Measurements from ENCODE around the gene CKB.
"Not testable (repeated sequence)": the region's sequence is repeated elsewhere in the genome, so short reads cannot be mapped to it uniquely, and the experiment has no call there.

The CKB gene

DNA sequence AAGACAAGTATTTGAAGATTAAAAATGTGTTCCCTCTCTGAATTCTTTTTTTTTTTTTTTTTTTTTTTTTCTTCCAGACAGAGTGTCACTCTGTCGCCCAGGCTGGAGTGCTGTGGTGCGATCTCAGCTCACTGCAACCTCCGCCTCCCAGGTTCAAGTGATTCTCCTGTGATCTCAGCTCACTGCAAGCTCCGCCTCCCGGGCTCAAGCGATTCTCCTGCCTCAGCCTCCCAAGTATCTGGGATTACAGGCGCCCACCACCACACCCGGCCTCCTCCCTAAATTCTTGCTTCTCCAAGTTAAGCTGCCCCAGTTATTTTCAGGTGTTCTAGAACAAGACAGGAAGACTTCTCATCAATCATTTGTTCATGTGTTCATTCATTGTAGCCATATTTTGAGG is 10.4 kb downstream of the CKB start:
- not testable (repeated sequence) for DNase-seq (ENCODE audit: low read depth in 2 of 2)

DNA sequence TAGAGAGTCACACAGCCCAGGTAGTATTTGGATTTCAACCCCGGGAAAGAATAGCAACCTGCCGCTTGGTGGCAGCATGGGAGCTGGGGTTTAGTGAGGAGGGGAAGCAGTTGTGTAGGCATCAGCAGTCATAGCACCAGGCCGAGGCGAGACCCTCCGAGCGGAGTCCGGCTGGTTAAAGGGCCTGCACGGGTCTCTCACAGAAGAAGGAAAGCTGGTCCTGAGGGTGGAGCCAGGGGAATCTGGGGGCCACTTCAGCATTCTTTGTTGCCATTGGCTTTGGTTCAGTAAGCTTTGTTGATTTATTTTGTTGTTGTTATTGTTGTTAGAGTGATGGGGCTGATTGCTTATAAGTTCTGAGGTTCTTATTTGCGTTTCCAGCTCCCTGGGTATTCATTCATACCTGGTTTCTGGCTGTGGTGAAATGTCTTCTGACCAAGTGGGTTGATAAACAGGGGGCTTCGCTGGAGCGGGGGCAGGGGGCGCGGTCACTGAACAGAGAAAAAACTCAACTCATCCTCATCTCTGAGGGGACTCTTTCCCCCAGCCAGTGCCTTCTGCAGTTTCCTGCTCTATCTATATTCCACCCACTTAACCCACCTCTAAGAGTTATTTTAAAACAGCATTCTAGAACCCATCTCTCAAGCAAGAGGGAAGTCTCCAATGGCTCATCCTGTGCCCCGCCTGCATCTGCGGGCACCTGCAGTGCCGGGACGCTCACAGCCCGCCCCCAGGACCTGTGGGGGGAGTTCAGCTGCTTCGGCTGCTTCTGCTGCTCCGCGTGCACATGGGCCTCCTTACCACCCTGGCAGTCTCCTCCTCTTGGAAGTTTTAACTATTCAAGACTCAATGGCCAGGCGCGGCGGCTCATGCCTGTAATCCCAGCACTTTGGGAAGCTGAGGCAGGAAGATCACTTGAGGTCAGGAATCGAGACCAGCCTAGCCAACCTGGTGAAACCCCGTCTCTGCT is 11.6 kb downstream of the CKB start:
- no peak for DNase-seq (ENCODE audit: low read depth in 2 of 2)

DNA sequence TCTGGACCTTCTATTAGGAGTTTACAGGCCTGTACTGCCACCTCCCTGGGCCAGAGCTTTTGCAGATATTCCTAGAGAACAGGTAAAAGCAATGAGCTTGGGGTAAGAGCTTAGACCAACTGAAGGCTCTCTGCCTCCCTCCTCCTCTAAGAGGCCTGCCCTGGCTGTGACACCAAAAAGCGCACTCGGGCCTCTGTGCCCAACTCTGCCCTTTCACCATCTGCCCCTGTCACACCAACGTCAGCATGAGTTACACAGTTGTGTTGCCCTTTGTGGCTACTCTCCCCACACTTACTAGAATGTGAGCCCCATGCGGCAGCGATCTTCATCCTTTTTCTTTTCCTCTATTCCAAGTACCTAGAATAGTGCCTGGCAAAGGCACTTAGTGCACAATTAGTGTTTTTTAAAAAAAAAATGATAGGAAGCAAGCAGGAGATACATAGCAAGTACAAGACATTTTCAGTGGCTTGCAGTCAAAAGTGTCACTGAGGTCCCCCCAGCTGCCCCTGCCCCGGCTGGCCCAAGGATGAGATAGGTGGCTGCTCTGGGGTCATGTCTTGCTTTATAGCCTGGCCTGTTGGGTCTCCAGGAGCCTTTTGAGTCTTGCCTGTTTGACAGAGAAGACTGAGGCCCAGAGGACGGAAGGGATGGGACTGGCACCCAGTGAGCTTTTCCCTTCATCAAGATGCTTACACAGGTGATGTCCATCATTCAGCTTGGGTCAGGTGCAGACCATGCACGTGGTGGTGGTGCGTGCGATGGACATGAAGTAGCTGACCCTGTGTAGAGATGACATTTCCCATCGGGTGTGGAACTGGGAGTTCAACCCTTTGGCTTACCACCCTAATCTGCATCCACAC is 12.5 kb downstream of the CKB start:
- no peak for DNase-seq (ENCODE audit: low read depth in 2 of 2)

- DNase-seq (ENCODE audit: low read depth in 2 of 2) = no peak
Observed at GRCh38 chr14:103508521-103509329, 13.9 kb downstream of the CKB start.

DNA sequence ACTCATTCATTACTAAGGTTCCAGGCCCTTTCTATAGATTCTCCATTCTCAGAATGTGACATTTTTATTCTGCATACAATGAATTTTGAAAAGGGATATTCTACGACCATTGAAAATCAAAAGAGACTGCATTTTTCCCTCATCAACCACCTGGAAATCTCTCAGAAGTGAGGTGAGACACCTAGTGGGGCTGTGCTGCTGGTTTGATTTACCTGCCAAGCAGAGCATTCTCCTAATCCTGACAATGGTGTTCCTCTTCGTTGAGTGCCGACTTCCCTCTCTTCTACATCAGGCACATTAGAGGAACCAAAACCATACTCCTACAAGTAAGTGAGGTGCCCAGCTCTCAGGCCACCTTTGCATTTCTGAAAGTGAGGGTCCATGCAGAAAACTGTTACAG is 14.9 kb downstream of the CKB start:
- no peak for DNase-seq (ENCODE audit: low read depth in 2 of 2)

GRCh38 chr14:103504991-103505565 is 17.6 kb downstream of the CKB start:
- no peak for DNase-seq (ENCODE audit: low read depth in 2 of 2)

DNA sequence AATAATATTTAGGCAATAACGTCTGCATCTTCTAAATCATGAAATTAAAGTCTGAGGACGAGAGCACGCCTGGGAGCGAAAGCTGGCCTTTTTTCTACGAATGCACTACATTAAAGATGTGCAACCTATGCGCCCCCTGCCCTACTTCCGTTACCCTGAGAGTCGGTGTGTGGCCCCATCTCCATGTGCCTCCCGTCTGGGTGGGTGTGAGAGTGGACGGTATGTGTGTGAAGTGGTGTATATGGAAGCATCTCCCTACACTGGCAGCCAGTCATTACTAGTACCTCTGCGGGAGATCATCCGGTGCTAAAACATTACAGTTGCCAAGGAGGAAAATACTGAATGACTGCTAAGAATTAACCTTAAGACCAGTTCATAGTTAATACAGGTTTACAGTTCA is 19.3 kb downstream of the CKB start:
- DNase-seq (ENCODE audit: low read depth in 2 of 2) = no peak

- no peak for DNase-seq (ENCODE audit: low read depth in 2 of 2)
Observed at GRCh38 chr14:103502877-103503276, 19.8 kb downstream of the CKB start.

DNA sequence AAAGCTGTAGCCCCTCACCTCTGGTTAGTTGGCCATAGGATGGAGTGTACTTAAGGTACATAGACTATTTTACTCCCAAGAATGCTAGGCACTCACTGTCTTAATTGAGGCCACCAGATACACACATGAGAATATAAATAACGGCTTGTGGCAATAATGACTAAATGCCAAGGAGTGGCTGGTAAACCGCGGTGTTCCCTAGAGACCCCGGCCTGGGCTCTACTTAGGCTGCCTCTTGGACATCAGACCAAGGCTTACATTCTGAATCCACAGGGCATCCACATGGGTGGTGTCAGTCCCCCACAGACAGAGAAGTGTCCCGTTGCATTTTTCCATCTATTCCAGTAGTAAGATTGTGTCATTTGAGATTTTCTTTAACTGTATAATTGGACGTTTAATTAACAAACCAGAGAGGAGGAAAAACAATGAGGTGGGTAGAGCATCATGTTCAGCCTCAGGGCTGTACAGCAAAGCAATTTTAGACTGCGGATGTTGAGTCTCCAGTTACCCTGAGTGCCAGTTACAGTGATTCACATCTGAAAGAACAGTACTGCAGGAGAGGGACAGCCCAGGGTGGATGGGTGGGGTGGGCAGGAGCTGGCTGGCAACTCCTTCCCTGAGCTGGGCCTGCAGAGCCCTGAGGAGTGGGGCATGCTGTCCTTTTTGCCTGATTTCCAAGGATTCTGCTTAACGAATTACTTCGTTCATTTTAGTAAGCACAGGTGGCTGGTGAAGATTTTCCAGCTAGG is 20.5 kb downstream of the CKB start:
- DNase-seq (ENCODE audit: low read depth in 2 of 2) = no peak

DNA sequence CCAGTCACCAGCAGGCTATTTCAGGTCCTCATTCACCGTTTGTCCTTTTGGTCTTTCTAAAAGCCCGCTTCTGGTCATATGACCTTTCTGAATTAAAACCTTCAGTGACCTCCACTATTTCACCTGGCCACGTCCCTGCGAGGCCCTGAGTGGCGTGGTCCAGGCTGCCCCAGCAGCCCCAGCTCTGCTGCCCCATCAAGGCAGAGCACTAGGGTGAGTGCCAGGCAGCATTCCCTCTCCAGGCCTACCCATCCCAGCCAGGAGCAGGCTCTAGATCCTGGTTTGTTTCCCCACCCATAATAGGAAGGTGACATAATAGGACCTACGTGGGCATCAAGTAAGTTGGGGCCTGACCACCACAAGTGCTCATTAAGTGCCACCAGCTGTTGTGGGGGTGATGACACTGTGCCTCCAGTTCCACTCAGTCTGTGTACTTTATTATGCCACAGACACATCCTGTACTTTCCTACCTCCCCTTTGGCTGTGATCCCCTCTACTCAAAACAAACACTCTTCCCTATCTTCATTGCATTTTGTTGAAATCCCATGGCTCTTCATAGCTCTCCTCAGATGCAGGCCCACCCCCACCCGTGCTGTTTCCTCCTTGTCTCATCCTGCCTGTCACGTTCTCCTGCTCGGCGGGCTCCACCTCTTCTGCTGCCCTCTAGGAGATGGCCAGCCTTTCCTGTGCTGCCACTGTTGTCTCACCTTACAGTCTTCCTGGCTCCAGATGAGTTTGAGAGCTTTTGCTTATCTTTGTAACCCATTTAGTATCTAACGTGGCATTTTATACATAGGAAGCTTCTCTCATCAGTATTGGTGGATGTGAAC is 21.4 kb downstream of the CKB start:
- DNase-seq (ENCODE audit: low read depth in 2 of 2) = no peak

DNA sequence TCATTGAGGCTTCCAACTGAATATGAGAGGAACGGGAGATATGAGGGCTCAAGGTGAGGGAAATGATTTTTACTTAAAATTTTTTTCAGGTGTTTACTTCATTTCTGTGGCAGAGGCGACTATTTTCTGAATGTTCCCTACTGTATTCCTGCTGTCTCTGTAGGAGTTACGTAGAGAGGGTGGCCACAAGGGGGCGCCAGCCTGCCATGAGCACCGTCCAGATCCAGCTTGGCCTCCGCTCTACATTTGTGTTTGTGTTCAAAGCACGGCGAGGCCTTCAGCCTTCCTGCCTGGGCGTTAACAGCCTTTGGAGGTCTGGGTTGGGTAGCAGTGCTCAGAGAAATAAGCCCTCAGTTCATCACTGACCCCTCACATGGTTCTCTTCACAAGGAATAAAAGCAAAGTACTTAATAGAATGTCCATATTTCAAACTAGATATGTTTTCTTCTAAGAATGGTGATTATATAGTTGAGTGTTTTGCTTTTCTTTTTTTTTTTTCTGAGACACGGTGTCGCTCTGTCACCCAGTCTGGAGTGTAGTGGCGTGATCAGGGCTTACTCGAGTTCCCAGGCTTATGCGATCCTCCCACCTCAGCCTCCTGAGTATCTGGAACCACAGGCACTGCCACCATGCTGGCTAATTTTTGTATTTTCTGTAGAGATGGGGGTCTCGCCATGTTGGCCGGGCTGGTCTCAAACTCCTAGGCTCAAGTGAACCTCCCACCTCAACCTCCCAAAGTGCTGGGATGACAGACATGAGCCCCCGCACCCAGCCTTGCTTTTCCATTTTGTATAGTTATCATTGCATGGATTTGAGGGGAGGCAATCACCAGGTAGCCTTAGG is 22.3 kb downstream of the CKB start:
- peak; percentile 53 to 56 for DNase-seq (ENCODE audit: low read depth in 2 of 2)

GRCh38 chr14:103499709-103500108 is 22.9 kb downstream of the CKB start:
- no peak for DNase-seq (ENCODE audit: low read depth in 2 of 2)

- no peak for DNase-seq (ENCODE audit: low read depth in 2 of 2)
Observed at GRCh38 chr14:103496776-103497175, 25.9 kb downstream of the CKB start.

GRCh38 chr14:103495854-103496253 is 26.8 kb downstream of the CKB start:
- no peak for DNase-seq (ENCODE audit: low read depth in 2 of 2)

DNA sequence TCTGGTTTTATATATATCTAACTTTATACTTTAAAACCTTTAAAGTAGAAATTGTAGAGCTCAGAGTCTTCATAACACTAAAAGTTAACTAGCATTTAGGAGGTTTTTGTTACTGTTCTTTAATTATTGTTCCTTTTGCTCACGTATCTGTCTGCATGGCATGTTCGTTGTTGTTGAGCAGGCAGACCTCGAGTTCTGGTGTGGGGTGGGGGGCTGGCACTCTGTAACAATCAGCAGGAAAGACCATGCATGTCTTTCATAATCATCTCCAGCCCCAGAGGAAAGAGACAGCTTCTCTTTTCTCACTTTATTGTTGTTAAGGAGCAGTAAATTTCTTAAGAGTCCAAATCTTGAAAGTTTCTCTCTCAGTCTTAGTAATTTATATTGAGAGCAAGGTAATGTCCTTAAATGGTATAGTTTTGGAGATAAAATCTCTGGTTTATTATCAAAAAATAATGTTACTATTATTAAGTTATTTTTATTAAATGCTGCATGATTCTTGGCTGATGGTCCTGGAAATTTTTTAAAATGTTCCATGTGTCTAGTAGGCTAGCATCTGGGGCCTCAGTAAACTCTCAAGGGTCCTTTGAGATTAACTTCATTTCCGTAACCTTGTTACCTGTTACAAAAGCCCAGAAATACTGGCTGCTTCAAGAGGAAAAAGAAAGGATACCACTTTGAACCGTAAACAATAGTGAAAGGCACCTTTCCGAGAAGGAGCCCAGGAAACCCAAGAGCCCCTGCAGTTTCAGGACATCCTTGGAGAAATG is 30.3 kb downstream of the CKB start:
- DNase-seq (ENCODE audit: low read depth in 2 of 2) = no peak

GRCh38 chr14:103491691-103492090 is 30.9 kb downstream of the CKB start:
- DNase-seq (ENCODE audit: low read depth in 2 of 2) = no peak

DNA sequence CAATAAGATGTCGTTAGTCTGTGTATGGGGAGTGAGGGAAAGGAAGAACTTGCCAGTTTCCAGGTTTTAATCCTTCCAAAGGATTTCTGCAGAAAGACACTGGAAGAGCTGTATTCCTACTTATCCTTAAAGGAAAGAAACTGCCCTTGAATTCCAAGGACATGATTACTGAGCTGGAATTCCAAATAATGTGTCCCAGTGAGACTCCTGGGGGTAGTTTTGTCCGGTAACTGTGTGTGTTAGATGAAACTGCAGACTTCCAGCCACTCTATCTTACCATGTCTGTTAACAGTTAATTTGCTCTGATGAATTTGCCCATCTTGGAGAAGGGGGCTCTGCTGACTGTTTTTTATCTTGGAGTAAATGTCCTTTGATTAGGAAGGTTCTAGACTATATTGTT is 33.0 kb downstream of the CKB start:
- no peak for DNase-seq (ENCODE audit: low read depth in 2 of 2)

DNA sequence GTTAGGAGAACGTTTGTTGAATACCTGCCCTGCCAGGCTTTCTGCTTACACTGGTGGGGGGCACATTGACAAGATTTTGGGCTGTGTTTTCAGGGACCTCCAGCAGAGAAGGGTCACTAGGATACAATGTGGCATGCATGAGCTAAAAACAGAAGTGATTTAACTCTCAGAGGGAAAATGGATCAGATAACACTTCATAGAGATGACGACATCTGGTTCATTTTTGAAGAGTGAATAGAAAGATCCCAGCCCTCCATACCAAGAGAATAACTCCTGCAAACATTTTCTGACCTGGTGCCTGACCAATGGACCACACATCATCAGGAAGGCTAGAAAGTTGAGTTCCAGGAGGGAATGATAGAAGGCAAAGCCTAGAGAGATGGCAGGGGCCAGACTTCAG is 33.7 kb downstream of the CKB start:
- DNase-seq (ENCODE audit: low read depth in 2 of 2) = no peak

All from stimulated activated CD8-positive, alpha-beta memory T cell treated with anti-CD3 and anti-CD28 coated beads, Interleukin-15, amount 100 ng/mL, for 48 hours (primary cell).